HEK293T (cell line): ENCODE measurements around the gene ESRRB.

ENCODE experiments used
- ARNT ChIP-seq: fragments of 450-650 bp; IDR thresholded peaks from 2 replicates; pipeline ENCODE4 v1.6.1; 2017; ENCODE audit warnings: mild to moderate bottlenecking
- BHLHE40 ChIP-seq: fragments of 450-650 bp; IDR thresholded peaks from 2 replicates; pipeline ENCODE4 v1.6.1; 2016; ENCODE audit warnings: mild to moderate bottlenecking, moderate library complexity, borderline replicate concordance
- ELF4 ChIP-seq: fragments of 450-650 bp; IDR thresholded peaks from 2 replicates; pipeline ENCODE4 v1.6.1; 2017; ENCODE audit warnings: antibody characterized with exemption
- FOXA1 ChIP-seq: fragments of 450-650 bp; IDR thresholded peaks from 2 replicates; pipeline ENCODE4 v1.6.1; 2016; ENCODE audit warnings: mild to moderate bottlenecking
- FOXM1 ChIP-seq: fragments of 450-650 bp; IDR thresholded peaks from 2 replicates; pipeline ENCODE4 v1.6.1; 2017; ENCODE audit warnings: mild to moderate bottlenecking, borderline replicate concordance
- HDGF ChIP-seq: fragments of 450-650 bp; IDR thresholded peaks from 2 replicates; pipeline ENCODE4 v1.6.1; 2017; ENCODE audit warnings: antibody characterized with exemption, borderline replicate concordance
- L3MBTL2 ChIP-seq: fragments of 450-650 bp; conservative IDR thresholded peaks from 2 replicates; pipeline ENCODE4 v1.6.1; 2016; ENCODE audit warnings: mild to moderate bottlenecking
- NFRKB ChIP-seq: fragments of 450-650 bp; IDR thresholded peaks from 2 replicates; pipeline ENCODE4 v1.6.1; 2016; ENCODE audit warnings: mild to moderate bottlenecking, moderate library complexity
- PKNOX1 ChIP-seq: fragments of 450-650 bp; IDR thresholded peaks from 2 replicates; pipeline ENCODE4 v1.6.1; 2016
- SP1 ChIP-seq: fragments of 450-650 bp; IDR thresholded peaks from 2 replicates; pipeline ENCODE4 v1.6.1; 2017
- SUZ12 ChIP-seq: fragments of 450-650 bp; IDR thresholded peaks from 2 replicates; pipeline ENCODE4 v1.6.1; 2016; ENCODE audit warnings: mild to moderate bottlenecking
- TARDBP ChIP-seq: fragments of 450-650 bp; IDR thresholded peaks from 2 replicates; pipeline ENCODE4 v1.6.1; 2016
- ZNF384 ChIP-seq: fragments of 450-650 bp; IDR thresholded peaks from 2 replicates; pipeline ENCODE4 v1.6.1; 2016

- no peak for TF ChIP-seq PKNOX1
- TF ChIP-seq L3MBTL2 = no peak
- TF ChIP-seq ARNT = no peak
- TF ChIP-seq FOXM1 = no peak
- TF ChIP-seq SP1 = no peak
- TF ChIP-seq TARDBP = no peak
- no peak for TF ChIP-seq SUZ12
- TF ChIP-seq ELF4 = no peak
- no peak for TF ChIP-seq HDGF
- no peak for TF ChIP-seq NFRKB
- TF ChIP-seq FOXA1 = no peak
- TF ChIP-seq ZNF384 = no peak
- no peak for TF ChIP-seq BHLHE40
Observed at GRCh38 chr14:76462330-76462729, 86.4 kb downstream of the ESRRB start.
